ENCODE measurements around the gene PTPRM.

GRCh38 chr18:8229787-8230186, 662.7 kb downstream of the PTPRM start:
- TF ChIP-seq REST (IDR thresholded peaks at IDR 0.05; ENCODE audit: low read depth) (no peak), ZFX (IDR thresholded peaks at IDR 0.05) (no peak), CEBPB (IDR thresholded peaks at IDR 0.05; ENCODE audit: low read depth) (no peak), EZH2 (IDR thresholded peaks at IDR 0.05) (no peak), YY1 (IDR thresholded peaks at IDR 0.05; ENCODE audit: extremely low read depth, insufficient replicate concordance, low read depth, low read length) (no peak), CTCF (IDR thresholded peaks at IDR 0.05 in 2 of 3, conservative IDR thresholded peaks at IDR 0.05 in 1 of 3; ENCODE audit: borderline replicate concordance in 1 of 3, insufficient read depth in 1 of 3, low read depth in 2 of 3, low read length in 2 of 3) (no peak), SIN3A (IDR thresholded peaks at IDR 0.05; ENCODE audit: low read depth) (no peak), POLR2A (IDR thresholded peaks at IDR 0.05; ENCODE audit: borderline replicate concordance, extremely low read depth, insufficient read depth, insufficient read length) (no peak), SP1 (IDR thresholded peaks at IDR 0.05; ENCODE audit: low read depth) (no peak), POLR2AphosphoS5 (IDR thresholded peaks at IDR 0.05; ENCODE audit: low read depth, low read length) (no peak), EGR1 (IDR thresholded peaks at IDR 0.05; ENCODE audit: low read depth) (no peak)

All from HCT116 (cell line).